HG02678 (cell line): Measurements from ENCODE around the gene IFT172.
"Not testable (repeated sequence)": the region's sequence is repeated elsewhere in the genome, so short reads cannot be mapped to it uniquely, and the experiment has no call there.

Source experiments
- ATAC-seq: cut with Tn5 transposase; IDR thresholded peaks from one replicate; pipeline ENCODE4 v1.9.1; 2021; ENCODE audit warnings: mild to moderate bottlenecking, moderate library complexity; ENCODE audit not compliant: unreplicated experiment

IFT172 gene, protein sequence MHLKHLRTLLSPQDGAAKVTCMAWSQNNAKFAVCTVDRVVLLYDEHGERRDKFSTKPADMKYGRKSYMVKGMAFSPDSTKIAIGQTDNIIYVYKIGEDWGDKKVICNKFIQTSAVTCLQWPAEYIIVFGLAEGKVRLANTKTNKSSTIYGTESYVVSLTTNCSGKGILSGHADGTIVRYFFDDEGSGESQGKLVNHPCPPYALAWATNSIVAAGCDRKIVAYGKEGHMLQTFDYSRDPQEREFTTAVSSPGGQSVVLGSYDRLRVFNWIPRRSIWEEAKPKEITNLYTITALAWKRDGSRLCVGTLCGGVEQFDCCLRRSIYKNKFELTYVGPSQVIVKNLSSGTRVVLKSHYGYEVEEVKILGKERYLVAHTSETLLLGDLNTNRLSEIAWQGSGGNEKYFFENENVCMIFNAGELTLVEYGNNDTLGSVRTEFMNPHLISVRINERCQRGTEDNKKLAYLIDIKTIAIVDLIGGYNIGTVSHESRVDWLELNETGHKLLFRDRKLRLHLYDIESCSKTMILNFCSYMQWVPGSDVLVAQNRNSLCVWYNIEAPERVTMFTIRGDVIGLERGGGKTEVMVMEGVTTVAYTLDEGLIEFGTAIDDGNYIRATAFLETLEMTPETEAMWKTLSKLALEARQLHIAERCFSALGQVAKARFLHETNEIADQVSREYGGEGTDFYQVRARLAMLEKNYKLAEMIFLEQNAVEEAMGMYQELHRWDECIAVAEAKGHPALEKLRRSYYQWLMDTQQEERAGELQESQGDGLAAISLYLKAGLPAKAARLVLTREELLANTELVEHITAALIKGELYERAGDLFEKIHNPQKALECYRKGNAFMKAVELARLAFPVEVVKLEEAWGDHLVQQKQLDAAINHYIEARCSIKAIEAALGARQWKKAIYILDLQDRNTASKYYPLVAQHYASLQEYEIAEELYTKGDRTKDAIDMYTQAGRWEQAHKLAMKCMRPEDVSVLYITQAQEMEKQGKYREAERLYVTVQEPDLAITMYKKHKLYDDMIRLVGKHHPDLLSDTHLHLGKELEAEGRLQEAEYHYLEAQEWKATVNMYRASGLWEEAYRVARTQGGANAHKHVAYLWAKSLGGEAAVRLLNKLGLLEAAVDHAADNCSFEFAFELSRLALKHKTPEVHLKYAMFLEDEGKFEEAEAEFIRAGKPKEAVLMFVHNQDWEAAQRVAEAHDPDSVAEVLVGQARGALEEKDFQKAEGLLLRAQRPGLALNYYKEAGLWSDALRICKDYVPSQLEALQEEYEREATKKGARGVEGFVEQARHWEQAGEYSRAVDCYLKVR (N-terminal part only)

DNA sequence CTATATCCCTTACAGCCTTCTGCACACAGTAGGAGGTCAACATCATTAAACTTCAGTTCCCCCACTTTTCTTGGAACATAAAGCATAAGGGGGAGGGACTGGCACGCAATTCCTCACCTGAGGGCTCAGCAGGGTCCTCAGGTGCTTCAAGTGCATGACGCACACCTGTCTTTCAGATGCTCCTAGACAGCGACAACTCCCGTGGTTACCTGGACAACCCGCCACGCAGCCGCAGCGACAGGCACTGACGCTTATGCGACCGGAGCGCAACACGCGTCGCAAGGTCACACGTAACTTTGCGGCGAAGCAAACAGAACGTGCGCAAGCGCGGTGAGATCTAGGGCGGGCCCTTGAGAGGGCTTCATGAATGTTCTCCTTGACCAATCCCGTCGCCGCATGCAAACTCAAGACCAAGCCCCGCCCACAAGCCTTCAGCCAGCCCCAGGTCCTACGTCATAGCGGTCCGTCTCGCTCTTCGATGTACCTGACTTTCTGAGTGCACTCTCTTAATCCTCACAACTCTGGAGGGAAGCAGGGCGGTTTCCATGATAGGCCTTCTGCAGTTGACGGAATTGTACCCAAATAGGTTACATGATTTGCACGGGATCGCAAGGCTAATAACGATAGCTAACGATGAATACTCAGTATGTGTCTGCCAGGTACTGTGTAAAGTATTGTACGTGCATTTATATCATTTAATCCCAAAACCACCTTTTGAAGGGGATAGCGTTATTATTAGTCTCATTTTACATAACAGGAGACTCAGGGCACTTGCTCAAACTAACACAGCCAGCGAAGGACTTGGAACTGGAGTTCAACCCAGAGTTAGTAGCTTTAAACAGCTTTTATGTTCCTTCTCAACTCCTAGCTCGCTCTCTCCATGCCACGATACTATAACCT, at the start of gene IFT172:
IFT172 (minus strand) TSS at position 246 of the 900 bp plus-strand sequence; CDS start at position 156, 90 bp downstream.
- ATAC-seq, result peak; percentile 95

- not testable (repeated sequence) for ATAC-seq
Observed at GRCh38 chr2:27538839-27539450, 49.4 kb upstream of the IFT172 start.

DNA sequence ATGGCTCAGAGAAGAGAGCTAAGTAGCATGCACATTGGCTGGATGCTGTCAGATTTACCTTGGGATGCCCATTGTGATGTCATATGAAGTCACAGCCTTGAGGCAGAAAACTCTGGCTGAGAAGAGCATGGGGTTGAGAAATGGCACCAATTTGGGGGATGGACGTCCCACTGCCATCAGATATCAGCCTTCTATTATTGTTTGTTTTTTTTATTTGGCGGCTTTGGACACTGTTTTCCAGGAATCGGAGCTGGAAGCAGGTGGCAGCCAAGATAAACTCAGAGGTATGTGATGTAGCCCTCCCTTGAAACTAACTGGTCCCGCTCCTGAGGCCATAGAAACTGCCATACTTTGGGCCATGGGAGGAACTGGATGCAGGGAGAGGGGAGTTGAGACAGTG, 47.7 kb upstream of the IFT172 start:
- ATAC-seq, result no peak

GRCh38 chr2:27531983-27532382, 42.4 kb upstream of the IFT172 start:
- no peak for ATAC-seq

GRCh38 chr2:27527182-27527581, 37.6 kb upstream of the IFT172 start:
- ATAC-seq, result no peak

- no peak for ATAC-seq
Observed at GRCh38 chr2:27522400-27522945, 32.9 kb upstream of the IFT172 start.

- ATAC-seq, result no peak
Observed at GRCh38 chr2:27520316-27520715, 30.8 kb upstream of the IFT172 start.

GRCh38 chr2:27518782-27519113, 29.2 kb upstream of the IFT172 start:
- ATAC-seq, result no peak

GRCh38 chr2:27518113-27518781, 28.7 kb upstream of the IFT172 start:
- ATAC-seq, result no peak

DNA sequence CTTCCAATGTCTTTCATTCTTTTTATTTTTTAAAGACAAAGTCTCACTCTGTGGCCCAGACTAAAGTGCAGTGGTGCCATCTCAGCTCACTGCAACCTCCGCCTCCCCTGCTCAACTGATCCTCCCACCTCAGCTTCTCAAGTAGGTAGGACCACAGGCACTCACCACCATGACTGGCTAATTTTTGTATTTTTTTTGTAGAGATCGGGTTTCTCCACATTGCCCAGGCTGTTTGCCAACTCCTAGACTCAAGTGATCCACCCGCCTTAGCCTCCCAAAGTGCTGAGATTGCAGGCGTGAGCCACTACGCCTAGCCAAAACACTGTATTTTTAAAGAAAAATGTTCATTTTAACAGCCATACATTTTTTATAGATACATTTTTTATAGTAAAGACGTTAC, 19.8 kb upstream of the IFT172 start:
- no peak for ATAC-seq

GRCh38 chr2:27507293-27507692, 17.8 kb upstream of the IFT172 start:
- ATAC-seq, result no peak

DNA sequence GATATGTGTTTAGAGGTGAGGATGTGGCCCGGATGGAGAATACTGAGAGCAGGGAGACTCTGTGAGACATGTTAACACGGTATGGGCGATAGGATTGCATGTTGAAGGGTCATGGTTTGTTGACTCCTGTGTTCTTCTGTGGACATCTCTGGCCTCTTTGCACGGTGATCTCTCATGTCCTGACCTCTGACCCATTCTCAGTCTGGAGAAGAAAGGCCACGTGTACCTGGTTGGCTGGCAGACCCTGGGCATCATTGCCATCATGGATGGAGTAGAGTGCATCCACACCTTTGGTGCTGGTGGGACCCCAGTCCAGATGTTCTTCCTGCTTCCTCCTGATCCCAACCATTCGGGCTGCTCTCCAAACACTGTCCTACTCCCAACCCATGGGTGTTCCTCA, 17.0 kb upstream of the IFT172 start:
- ATAC-seq, result no peak

DNA sequence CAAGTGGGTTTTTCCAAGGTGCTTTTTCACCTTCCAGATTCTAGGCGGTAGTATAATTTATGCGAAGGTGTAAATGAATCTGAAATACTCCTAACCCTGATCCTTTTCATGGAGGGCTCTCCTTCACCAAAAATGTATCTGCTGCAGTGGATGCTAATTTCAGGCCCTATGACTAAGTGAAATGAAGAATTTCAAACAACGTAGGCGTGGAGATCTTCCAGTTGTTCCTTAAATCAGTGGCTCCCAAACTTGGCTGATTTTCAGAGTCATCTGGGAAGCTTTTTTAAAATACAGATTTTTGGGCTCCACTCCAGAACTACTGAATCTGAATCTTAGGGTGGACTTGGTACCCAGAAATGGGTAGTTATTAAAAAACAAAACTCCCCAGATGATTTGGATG, 12.6 kb upstream of the IFT172 start:
- ATAC-seq, result no peak

DNA sequence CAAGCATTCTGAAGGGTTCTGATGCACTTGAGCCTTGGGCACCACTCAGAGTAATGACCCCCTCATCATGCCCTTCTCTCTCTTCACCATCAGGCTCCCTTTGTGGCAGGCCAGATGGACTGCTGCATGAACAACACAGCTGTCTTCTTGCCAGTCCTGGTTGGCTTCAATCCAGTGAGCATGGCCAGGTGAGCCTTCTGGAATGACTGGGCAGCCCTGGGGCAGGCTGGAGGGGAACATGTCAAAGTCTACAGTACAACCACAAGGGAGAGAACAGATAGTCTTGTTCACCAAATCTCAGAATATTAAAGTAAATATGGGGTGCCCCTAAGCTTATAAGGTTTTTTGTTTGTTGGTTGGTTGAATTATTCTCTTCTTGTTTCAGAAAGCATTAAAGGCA, 11.5 kb upstream of the IFT172 start:
- no peak for ATAC-seq

DNA sequence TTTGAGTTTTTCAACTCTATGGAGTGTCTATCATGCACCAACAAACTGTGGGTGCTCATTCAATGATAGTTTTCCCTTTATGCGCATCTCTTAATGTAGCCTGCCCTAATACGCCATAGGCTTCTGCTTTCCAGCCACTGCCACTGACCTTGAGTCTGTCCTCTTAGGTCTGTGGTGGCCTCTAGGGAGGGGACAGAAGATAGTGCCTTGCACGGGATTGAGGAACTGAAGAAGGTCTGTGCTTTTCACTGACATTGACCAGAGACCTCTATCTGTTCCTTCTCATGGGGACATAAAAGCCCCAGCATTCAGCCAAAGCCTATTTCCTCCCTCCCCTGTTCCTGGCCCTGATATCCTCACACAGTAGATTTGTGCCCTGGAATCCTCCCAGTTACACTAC, 9.4 kb upstream of the IFT172 start:
- ATAC-seq, result no peak

GRCh38 chr2:27497288-27497627, 7.7 kb upstream of the IFT172 start:
- no peak for ATAC-seq

- no peak for ATAC-seq
Observed at GRCh38 chr2:27496357-27497287, 7.1 kb upstream of the IFT172 start, which contains the start of gene GCKR. TSS of gene GCKR (plus strand) at chr2:27496839. CDS start at chr2:27496905, 66 bp downstream.

DNA sequence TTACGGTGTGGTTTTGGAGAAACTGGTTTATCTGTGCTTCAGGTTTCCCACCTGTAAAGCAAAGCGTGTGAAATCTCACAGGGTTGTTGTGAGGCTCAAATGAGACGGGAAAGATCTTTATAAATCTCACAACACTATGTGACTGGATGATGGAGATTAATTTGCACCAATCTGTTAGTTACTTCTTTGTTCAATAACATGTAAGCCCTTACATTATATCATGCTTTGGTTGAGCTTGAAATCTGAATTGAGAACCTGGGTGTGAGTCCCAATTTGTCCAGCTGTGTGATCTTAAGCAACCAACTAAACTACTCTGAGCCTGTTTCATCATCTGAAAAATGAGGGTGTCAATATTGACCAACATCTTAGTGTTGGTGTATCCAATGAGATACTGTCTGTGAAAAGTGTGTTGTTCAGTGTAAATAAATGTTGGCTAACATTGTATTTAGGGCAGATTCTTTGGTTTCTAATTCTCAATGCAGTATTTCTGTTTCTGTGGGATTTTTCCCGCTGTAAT, 6.4 kb upstream of the IFT172 start:
- no peak for ATAC-seq
